AG08395 (cell line): ENCODE measurements around the gene CERK.

Experiments
- DNase-seq: peaks from one replicate; pipeline ENCODE4 v3.0.0; 2012; ENCODE audit warnings: mixed read lengths, low spot score

The CERK gene

DNA sequence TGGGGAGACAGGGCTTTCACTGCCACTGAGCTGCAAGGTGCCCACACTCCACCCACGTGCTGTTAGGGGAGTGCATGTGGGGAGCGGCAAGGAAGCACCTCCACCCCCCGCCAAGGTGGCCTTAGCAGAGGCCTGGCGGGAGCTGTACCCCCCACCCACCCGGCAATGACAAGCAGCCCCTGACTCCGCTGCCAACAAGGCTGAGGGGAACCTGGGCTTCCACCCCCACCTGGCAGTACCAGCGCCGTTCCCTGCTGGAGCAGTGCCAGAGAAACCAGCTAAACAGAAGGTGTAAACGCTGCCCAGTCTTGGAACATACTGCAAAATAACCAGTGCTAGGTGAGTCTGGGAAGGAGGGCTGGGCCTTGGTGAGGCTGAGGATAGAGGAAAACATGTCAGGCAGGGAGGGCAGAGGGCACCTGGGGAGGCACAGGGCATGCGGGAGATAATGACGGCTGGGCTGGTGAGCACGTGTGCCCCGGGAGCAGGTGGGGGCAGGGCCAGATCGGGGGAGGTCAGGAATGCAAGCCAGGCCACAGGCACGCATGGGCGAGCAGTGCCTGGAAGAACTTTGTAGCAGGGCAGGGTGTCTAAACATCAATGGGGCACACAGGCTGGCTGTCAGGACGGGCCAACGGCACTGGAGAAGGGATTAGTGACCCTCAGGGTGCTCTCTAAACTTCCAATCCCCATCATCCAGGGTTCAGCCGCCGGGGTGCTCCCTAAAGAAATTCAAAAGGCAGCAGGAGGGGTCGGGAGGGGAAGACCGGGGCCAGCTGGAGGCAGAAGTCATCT, 6.6 kb downstream of the CERK start:
- peak; percentile 76 for DNase-seq

DNA sequence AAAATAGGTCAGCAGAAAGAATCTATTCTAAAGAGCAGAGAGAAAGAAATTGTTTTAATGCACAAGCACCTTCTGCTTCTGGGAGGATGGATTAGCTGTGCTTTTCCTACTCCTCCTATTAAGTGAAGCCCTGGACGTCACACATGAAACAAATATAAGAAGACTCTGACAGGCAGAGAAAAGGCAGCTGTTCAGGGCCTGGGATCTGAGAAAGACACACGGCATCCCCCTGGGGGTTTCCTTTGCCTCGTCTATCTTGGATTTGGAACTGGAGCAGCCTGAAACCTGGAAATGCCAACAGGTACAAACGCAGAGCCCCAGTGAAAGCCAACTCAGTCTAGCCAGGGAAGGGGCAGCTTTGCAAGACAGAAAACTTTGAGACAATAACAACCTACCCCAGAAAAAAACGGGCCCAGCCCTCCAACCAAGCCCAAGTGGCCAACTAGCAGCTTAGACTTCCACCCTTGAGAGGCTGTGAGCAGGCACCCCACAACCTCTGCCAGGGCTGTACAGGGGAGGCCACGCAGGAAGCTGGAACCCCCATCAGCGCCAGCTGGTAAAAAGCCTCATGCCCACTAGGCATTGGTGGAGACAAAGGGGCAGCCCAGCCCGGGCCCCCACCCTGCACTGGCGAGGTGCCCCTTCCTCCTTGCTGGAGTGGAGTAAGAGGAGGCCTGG, 7.3 kb downstream of the CERK start:
- no peak for DNase-seq

DNA sequence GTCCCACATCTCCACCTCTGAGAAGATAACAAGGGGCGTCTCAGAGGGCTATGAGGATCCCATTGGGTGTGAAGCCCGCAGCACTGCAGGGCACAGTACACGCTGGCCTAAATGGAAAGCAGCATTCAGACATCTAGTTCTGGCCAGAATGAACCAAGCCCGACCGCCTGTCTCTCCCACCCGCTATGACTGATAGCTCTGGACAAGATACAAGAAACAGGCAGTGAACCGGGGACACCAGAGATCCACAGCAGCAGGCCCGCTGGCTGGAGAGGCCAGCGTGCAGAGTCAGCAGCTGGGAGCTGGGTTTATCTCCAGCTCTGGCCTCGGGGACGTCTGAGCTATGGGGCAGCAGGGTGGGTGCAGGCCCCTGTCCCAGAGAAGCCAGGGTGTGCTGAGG, 9.6 kb downstream of the CERK start:
- DNase-seq, result no peak

DNA sequence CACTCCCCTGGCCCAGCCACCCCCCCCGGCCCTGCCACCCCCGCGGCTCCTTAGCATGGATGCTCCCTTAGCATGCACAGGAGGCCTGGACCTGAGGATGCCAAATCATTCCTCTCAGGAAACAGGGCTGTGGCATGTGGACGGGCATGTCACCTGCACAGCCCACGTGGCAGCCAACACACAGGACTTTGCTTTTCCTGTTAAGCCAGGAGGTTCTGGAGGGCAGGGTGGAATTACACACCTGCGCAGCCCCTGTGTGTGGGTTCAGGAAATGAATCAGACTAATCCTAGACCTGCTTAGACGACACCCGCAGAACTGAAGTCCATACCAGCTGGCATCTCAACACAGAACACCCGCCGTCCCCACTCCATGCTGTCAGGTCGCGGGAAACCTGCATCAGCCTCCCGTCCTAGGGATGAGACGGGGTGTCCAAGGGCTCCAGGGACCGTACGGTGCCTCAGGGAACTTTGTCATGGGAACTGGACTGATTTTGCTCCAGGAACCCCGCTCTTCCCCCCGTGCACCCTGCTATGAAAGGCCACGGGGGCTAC, 10.2 kb downstream of the CERK start:
- no peak for DNase-seq

DNA sequence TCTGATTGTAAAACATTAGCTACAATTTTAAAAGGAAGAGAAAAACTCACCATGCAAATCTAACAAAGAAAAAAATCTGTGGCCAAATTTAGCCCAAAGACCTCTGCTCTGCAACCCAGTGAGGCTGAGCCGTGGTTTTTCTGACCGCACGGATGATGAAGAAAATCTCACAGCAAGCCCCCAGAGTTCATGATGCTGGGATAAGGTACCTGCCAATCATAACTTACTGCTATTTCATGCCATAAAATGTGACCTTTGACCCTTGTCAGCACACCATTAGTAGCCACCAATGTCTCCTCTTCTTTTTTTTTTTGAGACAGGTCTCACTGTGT, 11.1 kb downstream of the CERK start:
- DNase-seq, result no peak

DNA sequence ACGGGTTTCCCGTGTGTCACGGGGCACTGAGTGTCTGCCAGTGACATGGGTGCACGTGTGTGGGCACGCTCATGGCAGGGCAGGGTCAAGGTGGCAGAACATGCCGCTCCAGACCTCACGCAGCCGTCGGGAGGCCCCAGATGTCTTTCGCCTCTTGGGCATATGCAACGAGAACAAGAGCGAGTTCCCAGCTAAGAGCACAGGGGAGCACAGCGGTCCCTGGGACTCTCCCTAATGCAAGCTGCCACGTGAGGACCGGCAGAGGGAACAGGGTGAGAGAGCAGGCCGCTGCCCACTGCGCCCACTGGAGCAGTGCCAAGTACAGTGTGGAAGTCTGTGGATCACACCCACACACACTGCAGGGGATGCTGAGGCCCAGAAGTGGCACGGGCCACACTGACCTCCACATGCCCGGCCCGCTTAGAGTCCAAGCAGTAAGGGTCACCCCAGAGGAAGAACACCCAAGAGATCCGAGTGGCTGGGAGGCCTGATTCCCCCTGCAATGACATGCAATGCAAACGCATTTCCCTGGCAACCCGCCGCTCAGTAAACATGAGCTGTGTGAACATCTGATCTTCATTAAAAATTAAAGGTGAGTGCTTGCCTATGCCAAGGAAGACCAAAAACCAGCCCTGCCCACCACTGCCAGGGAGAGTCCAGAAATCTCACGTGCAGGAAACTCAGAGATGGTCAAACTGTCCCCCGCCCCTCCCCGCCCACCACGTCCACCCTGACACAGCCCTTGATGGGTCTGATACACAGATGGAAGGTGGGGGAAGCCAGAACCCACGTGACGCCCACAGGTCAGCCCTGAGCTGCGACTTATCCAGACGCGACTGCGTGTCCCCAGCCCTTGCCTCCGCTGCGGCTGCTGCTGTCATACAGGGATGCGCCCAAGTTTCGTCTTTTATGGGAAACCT, 11.7 kb downstream of the CERK start:
- DNase-seq, result peak; percentile 53

DNA sequence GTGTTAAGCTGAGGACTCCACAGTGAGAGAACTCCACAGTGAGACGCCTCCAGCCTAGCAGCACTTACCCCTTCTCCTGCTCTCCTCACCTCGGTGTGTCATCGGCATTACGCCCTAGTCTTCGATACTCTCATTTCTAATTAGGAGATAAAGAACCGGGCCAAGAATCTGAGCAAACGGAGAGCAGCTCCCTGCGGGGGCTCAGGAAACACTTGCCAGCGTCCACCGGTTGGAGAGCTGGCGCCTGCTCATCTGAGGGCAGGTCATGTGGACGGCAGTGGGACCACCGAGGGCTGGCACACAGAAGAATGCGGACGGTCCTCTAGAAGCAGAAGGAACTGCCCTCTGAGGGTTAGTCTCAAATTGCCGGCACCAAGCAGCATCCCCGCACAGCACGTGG, 13.0 kb downstream of the CERK start:
- DNase-seq, result no peak

DNA sequence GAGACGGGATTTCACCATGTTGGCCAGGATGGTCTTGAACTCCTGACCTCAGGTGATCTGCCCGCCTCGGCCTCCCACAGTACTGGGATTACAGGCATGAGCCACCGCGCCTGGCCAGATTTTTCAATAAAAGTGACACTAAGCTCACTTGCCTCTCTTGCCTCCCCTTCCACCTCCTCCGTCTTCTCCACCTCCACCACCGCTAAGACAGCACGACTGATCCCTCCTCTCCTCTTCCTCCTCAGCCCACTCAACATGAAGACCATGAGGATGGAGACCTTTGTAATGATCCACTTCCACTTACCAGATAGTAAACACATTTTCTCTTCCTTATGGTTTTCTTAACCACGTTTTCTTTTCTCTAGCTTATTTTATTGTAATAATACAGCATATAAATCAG, 14.2 kb downstream of the CERK start:
- no peak for DNase-seq

DNA sequence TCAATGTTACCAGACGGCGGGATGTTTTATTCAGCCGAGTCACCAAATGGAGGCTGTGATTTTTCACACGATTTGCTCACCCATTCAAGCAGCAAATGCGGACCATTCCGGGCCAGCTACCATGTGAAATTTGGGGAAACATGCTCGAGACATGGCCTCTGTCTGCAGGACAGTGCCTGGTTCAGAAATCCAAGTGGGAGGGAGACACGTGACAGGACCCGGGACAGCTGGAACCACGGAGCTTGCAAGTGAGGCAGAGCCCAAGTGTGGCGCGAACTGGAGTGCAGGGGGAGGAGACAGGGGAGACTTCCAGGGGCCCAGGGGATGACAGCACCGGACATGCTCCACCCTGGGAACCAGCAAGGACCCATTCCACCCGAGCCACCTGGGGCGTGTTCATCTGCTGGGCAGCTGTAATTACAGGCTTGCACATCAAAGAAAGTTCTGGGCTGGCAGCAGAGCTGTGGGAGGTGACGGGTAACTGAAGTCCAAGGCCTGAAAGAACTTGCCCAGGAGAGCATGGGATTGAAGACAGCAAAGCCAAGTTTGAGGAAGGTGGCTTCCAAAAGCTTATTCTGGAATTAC, 16.5 kb downstream of the CERK start:
- no peak for DNase-seq

DNA sequence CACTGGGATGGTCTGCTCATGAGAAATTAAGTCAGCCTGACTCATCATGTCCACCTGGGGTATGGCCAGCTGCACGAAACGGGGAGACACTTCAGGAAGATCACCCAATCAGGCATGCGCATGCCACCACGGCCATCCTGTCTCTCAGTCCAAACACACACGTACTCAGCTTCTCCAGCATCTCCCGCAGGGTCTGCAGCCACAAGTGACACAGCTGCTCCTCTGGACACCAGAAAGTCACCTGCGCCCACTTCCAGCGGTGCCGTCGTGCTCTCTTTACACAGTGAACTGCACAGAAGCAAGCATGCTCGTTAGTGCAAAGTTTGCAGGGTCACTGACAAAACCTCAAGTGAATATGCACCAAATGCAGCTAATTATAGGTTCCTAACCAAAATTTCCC, 18.1 kb downstream of the CERK start:
- DNase-seq, result no peak

DNA sequence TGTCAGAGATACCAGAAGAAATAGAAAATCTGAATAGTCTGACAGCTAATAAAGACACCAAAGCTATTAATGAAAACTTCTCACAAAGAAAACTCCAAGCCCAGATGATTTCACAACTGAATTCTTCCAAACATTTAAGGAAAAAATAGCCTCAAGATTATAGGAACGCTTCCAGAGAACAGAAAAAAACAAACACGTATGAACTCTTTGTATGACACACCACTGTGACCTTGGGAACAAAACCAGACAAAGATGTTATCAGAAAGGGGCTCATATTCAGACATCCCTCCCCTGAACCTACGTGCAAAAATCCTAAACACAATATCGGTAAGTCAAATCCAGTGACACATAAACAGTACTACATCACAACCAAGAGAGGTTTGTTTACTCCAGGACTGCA, 23.5 kb downstream of the CERK start:
- DNase-seq, result peak; percentile 29

DNA sequence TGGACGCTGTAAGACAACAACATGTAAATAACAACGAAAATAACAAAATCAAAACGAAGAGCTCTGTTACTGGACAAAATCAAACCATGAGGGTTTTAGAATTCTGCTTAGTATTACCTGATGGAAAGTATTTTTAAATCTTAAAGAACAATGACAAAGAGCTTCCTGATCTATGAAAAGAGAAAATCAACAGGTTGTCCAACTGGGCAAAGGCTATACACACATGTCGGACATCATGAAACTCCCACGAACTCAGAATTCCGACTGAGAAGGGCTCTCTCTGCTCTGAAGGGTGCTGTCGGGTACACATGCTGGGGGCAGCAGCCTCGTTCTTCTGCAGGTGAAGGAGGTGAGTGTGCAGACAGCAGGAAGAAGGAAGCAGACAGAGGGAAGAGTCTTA, 25.8 kb downstream of the CERK start:
- DNase-seq, result no peak

DNA sequence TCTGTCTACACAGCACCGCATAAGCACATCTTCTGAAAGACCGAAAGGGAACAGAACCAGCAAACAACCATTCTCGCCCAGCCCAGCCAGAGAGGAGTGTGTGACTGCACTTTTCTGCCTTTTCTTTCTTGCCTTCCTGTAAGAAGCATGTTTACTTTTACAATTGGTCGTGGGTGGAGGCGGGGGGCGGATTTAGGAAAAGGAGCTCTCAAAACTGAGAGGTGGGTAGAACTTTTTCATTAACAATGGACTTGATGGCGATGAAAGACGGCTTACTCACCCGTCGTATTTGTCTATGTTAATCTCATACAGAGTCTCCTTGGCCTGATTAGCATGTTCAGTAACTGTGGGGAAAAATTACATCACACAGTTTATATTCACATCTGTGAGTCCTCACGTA, 27.2 kb downstream of the CERK start:
- DNase-seq, result no peak

DNA sequence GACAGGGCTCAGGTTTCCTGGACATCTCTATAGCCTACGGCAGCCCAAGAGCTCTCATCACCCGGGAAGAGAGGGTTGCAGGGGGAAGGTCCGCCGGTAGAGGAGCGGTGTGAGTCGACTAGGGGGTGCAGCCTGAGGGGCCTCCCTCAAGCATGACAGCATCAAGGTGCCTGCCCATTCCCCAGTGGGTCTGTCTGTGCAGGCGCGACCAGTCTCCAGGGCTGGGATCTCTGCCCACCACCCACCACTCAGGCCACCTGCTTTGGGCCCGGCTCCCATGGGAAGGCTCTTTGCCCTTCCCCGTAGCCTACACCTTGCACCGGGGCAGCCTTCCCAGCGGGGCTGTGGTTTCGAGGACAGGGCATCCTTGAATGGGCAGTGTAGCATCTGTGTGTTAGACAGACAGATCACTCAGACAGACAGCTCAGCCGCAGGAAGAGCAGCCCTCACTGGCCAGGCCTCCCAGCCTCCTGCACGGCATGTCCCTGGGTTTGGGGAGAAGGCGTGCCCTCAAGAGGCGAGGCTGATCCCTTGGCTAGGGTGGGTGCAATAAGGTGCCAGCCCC, 29.2 kb downstream of the CERK start:
- no peak for DNase-seq

DNA sequence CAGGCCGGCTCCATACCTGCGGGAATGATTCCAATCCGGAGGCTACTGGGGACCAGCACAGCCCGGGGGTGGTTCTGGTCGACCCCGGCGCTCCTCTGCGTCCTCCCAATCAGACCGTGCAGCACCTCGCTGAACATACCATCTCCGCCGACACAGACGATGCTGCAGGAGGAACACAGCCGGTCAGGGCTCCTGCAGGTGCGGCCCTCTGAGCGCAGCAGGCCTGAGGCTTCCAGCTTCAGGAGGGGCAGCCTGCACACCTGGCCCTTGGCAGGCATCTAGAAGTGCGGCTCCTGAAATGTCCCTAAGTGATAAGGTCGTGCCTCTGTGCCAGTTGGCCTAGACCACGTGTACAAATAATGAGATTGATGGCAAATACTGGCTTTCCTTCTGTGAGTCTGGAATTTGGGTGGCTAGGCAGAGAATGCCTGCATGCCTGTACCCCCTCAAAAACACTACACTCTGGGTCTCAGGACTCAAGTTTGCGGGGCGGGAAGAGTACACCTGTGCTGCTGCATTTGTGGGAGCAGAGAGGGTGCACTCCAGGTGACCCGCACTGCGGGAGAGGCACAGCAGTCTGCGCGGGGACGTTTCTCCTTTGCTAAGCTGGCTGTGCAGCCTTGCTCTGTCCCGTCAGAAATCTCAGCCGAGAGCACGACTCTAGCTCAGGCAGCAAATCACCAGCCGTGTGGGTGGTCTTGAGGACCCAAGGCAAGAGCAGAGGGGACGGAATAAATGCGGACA, 30.1 kb downstream of the CERK start:
- DNase-seq, result no peak

DNA sequence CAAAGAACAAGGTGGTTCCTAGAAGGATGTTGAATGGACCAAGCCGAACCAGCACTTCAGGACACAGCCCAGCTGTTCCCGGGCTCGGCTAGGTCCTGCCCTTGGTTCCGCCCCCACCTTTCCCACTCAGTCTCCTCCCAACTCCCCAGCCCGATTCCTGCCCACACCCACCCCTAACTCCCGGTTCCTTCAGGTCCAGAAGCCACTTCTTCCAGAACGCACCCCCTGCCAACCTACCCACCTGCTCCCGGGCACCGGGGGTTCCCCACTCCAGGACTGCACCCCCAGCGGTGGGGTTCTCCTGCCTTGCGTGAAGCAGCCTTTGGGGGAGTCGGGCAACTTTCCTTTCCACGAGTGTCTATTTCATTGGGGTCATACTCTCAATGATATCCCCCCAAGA, 30.7 kb downstream of the CERK start:
- DNase-seq, result no peak

DNA sequence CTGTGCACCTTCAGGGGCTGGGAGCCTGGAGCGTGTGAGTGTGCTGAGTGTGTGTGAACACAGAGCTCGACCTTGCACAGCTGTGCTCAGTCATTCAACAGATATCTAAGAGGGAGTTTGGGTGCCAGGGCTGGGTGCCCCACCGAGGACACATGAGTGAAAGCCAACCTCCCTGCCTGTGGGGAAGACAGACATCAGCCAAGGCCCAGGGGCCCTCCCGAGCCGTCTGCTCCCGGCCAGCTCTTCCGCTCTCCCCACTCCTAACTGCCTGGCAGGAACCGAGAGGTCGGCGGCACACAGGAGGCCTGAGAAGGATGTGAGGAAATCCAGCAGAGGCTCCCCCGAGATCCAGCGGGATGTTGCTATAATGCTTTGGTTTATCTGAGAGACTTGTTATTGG, 32.0 kb downstream of the CERK start:
- DNase-seq, result no peak

DNA sequence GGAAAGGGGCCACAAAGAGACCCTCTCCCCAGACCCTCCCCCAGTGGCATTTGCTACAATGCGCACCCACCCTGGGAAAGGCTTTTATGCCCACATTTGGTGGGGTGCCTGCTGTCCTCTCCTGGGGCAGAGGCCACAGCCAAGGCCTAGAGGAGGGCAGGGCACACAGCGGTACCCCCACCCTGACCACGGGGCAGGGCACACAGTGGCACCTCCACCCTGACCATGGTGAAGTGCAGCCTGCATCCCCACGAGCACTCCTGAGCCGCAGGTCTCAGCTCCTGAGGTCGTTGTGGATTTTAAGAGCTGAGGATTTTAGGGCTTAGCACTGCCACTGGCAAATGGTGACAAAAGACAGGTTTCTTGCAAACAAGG, 34.1 kb downstream of the CERK start:
- no peak for DNase-seq

DNA sequence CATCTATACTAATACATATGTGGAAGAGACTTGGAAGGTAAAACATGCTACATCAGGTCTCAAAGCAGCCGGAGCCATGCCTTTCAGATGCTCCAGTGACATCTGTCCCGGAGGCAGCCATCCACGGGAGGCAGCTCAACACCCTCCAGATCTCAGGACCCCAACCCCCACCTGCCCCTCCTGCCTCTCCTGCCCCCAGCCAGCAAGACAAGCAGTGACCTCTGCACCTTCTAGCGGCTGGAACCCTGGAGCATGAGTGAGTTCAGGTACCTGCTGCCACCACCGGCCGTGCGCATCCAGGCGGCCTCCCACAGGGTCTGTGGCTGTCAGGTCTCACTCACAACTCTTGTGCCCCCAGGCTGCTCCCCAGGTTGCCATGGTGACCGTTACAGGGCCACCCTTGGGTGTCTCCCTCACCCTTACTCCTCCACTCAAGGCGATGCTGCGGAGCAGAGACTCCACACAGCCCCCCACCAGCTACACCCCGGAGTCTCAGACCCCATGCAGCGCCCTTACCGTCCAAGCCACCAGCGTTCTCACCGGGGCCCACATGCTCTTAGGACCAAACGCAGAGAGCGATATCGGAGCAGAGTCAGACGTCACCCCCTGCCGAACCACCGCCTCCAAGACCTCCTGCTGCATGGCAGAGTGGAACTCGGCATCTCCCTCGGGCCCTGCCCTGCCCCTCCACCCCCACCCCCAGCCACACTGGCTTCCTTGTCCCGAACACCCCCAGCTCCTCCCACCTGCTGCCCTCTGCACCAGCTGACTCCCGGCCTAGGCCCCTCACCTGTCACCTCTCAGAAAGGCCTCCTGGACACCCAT, 34.7 kb downstream of the CERK start:
- DNase-seq, result no peak

DNA sequence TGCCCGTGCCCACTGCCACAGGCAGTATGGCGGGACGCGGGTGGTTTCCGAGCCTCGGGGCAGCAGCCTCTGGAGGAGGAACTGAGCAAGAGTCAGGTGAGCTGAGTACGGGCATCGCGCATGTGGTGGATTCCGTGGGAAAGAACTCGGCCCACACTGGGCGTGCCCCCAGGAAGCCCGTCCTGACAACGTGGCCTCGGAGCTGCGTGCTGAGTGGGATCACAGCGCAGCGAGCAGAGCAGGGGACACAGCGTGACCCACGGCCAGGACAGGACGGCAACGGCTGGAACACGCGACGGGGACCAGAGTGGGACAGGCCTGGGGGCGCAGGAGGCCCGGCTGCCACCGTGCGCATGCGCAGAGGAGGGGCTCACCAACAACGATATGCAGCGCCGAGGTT, 36.8 kb downstream of the CERK start:
- DNase-seq, result no peak
